Measurements from ENCODE around the gene DGKI.

DGKI gene

GRCh38 chr7:137881607-137882260, 35.0 kb upstream of the DGKI start:
- no peak overlapping the region for H3K27ac ChIP-seq (ENCODE audit: low read length)
- TF ChIP-seq EZH2phosphoT487 (IDR thresholded peaks at IDR 0.05; ENCODE audit: low read depth) (no peak), CTCF (IDR thresholded peaks at IDR 0.05; ENCODE audit: low read depth, low read length) (no peak)
- H3K4me2 ChIP-seq (ENCODE audit: low read length): no peak overlapping the region
- H3K9ac ChIP-seq (ENCODE audit: low read length): no peak overlapping the region
- H2AFZ ChIP-seq (ENCODE audit: low read depth, low read length): no peak overlapping the region
- no peaks in the 10 kb centered on the region for H4K20me1 ChIP-seq (ENCODE audit: insufficient read depth, low read length)
- H3K9me3 ChIP-seq (ENCODE audit: insufficient read depth, low read length): no peaks in the 10 kb centered on the region
- peaks cover 82% of the 10 kb centered on the region for H3K36me3 ChIP-seq (replicated peaks; ENCODE audit: low read depth, low read length)
- peaks cover 2% of the 10 kb centered on the region; the same call in 1 of the 2 replicates for H3K79me2 ChIP-seq (ENCODE audit: low read length)
- peaks cover 10% of the 10 kb centered on the region for H3K4me1 ChIP-seq (ENCODE audit: low read length)
- H3K4me3 ChIP-seq (ENCODE audit: low read length): no peak overlapping the region
- no peaks in the 10 kb centered on the region for H3K27me3 ChIP-seq (ENCODE audit: low read depth, low read length)

GRCh38 chr7:137880432-137880831, 33.7 kb upstream of the DGKI start:
- Histone ChIP-seq H4K20me1 (ENCODE audit: insufficient read depth, low read length) (no peaks in the 10 kb centered on the region), H3K4me1 (ENCODE audit: low read length) (peaks cover 10% of the 10 kb centered on the region), H3K4me2 (ENCODE audit: low read length) (no peak overlapping the region), H2AFZ (ENCODE audit: low read depth, low read length) (no peak overlapping the region), H3K9me3 (ENCODE audit: insufficient read depth, low read length) (no peaks in the 10 kb centered on the region), H3K36me3 (replicated peaks; ENCODE audit: low read depth, low read length) (peaks cover 84% of the 10 kb centered on the region), H3K27me3 (ENCODE audit: low read depth, low read length) (no peaks in the 10 kb centered on the region), H3K4me3 (ENCODE audit: low read length) (no peak overlapping the region), H3K27ac (ENCODE audit: low read length) (no peak overlapping the region), H3K79me2 (ENCODE audit: low read length) (no peaks in the 10 kb centered on the region), H3K9ac (ENCODE audit: low read length) (no peak overlapping the region)
- TF ChIP-seq EZH2phosphoT487 (IDR thresholded peaks at IDR 0.05; ENCODE audit: low read depth): no peak
- no peak for TF ChIP-seq CTCF (IDR thresholded peaks at IDR 0.05; ENCODE audit: low read depth, low read length)

GRCh38 chr7:137879357-137880158, 32.8 kb upstream of the DGKI start:
- Histone ChIP-seq H4K20me1 (ENCODE audit: insufficient read depth, low read length) (no peaks in the 10 kb centered on the region), H3K4me1 (ENCODE audit: low read length) (peaks cover 10% of the 10 kb centered on the region), H3K27me3 (ENCODE audit: low read depth, low read length) (no peaks in the 10 kb centered on the region), H3K36me3 (replicated peaks; ENCODE audit: low read depth, low read length) (peaks cover 84% of the 10 kb centered on the region), H3K27ac (ENCODE audit: low read length) (no peak overlapping the region), H3K9ac (ENCODE audit: low read length) (no peak overlapping the region), H3K9me3 (ENCODE audit: insufficient read depth, low read length) (no peaks in the 10 kb centered on the region), H3K4me2 (ENCODE audit: low read length) (no peak overlapping the region), H3K79me2 (ENCODE audit: low read length) (no peaks in the 10 kb centered on the region), H3K4me3 (ENCODE audit: low read length) (no peak overlapping the region), H2AFZ (ENCODE audit: low read depth, low read length) (no peak overlapping the region)
- TF ChIP-seq CTCF (IDR thresholded peaks at IDR 0.05; ENCODE audit: low read depth, low read length) (no peak), EZH2phosphoT487 (IDR thresholded peaks at IDR 0.05; ENCODE audit: low read depth) (no peak)

- no peaks in the 10 kb centered on the region for H3K9me3 ChIP-seq (ENCODE audit: insufficient read depth, low read length)
- no peak overlapping the region for H3K9ac ChIP-seq (ENCODE audit: low read length)
- H3K4me3 ChIP-seq (ENCODE audit: low read length): no peak overlapping the region
- H3K27me3 ChIP-seq (ENCODE audit: low read depth, low read length): no peaks in the 10 kb centered on the region
- H3K4me2 ChIP-seq (ENCODE audit: low read length): no peak overlapping the region
- peaks cover 10% of the 10 kb centered on the region for H3K4me1 ChIP-seq (ENCODE audit: low read length)
- H3K36me3 ChIP-seq (replicated peaks; ENCODE audit: low read depth, low read length): peaks cover 90% of the 10 kb centered on the region
- H2AFZ ChIP-seq (ENCODE audit: low read depth, low read length): no peak overlapping the region
- no peak for TF ChIP-seq CTCF (IDR thresholded peaks at IDR 0.05; ENCODE audit: low read depth, low read length)
- no peak for TF ChIP-seq EZH2phosphoT487 (IDR thresholded peaks at IDR 0.05; ENCODE audit: low read depth)
- H4K20me1 ChIP-seq (ENCODE audit: insufficient read depth, low read length): no peaks in the 10 kb centered on the region
- H3K79me2 ChIP-seq (ENCODE audit: low read length): no peaks in the 10 kb centered on the region
- no peak overlapping the region for H3K27ac ChIP-seq (ENCODE audit: low read length)
Observed at GRCh38 chr7:137878333-137878961, 31.7 kb upstream of the DGKI start.
